GM13976 (cell line): ENCODE results near the gene TRAF3.

Source experiments
- DNase-seq: peaks from one replicate; pipeline ENCODE4 v3.0.0; 2012; ENCODE audit warnings: low spot score
- CTCF ChIP-seq: IDR thresholded peaks from 2 replicates; pipeline ENCODE4 v1.5.1; 2012; ENCODE audit warnings: borderline replicate concordance, mild to moderate bottlenecking; ENCODE audit not compliant: insufficient read depth; ENCODE audit errors: extremely low read depth, missing control alignments, control extremely low read depth
- in situ Hi-C: fragments of 300-500 bp; cut with MboI; formaldehyde crosslinking; loops from one replicate; pipeline ENCODE4 v1.12.0; 2022; ENCODE audit warnings: low sequenced_read_pairs, mixed read lengths, inconsistent platforms; ENCODE audit not compliant: unreplicated experiment

Gene TRAF3

GRCh38 chr14:102789349-102789748 is 12.1 kb downstream of the TRAF3 start:
- no peak for DNase-seq
- in situ Hi-C loops: no loop called here
- no peak for TF ChIP-seq CTCF

- TF ChIP-seq CTCF: no peak
- in situ Hi-C loops: no loop called here
- DNase-seq: peak; percentile 6
These were observed 16.5 kb downstream of the TRAF3 start for GRCh38 chr14:102793531-102794328.

GRCh38 chr14:102795060-102795925 is 18.0 kb downstream of the TRAF3 start:
- no peak for TF ChIP-seq CTCF
- peak; percentile 51 for DNase-seq
- in situ Hi-C loops: no loop called here

- TF ChIP-seq CTCF: no peak
- DNase-seq: peak; percentile 1
- in situ Hi-C loops: no loop called here
These were observed 19.5 kb downstream of the TRAF3 start for GRCh38 chr14:102796661-102797190.

GRCh38 chr14:102798926-102799325 is 21.7 kb downstream of the TRAF3 start:
- peak; percentile 36 for DNase-seq
- no peak for TF ChIP-seq CTCF
- in situ Hi-C loops: no loop called here

- no peak for DNase-seq
- in situ Hi-C loops: no loop called here
- no peak for TF ChIP-seq CTCF
These were observed 22.7 kb downstream of the TRAF3 start for GRCh38 chr14:102799684-102800562.
